ENCODE results near the gene ST3GAL2.
A peak's percentile ranks its signal among the peaks of the same experiment; 100 is the strongest.
"Not testable (repeated sequence)": the region's sequence is repeated elsewhere in the genome, so short reads cannot be mapped to it uniquely, and the experiment has no call there.

The ST3GAL2 gene

GRCh38 chr16:70454222-70455034 is 15.5 kb upstream of the ST3GAL2 start, which contains the start of gene FCSK:
TSS of gene FCSK (plus strand) at chr16:70454595. CDS start at chr16:70463191, 8,596 bp downstream.
- peak; percentile 12 for TF ChIP-seq CTCF (IDR thresholded peaks at IDR 0.05; ENCODE audit: low read depth, low read length, missing control alignments)
- DNase-seq (ENCODE audit: low read depth): no peak
- peak within 1 kb of the TSS; percentile 83 for H3K4me3 ChIP-seq (ENCODE audit: low read depth, low read length)

GRCh38 chr16:70453892-70454221 is 15.0 kb upstream of the ST3GAL2 start:
- peak overlapping the region; percentile 83 for H3K4me3 ChIP-seq (ENCODE audit: low read depth, low read length)
- no peak for TF ChIP-seq CTCF (IDR thresholded peaks at IDR 0.05; ENCODE audit: low read depth, low read length, missing control alignments)
- no peak for DNase-seq (ENCODE audit: low read depth)

- DNase-seq (ENCODE audit: low read depth): no peak
- no peak for TF ChIP-seq CTCF (IDR thresholded peaks at IDR 0.05; ENCODE audit: low read depth, low read length, missing control alignments)
- peak overlapping the region; percentile 83 for H3K4me3 ChIP-seq (ENCODE audit: low read depth, low read length)
Measured at GRCh38 chr16:70453117-70453891, 14.4 kb upstream of the ST3GAL2 start.

GRCh38 chr16:70451004-70451340 is 12.1 kb upstream of the ST3GAL2 start:
- not testable (repeated sequence) for H3K4me3 ChIP-seq (ENCODE audit: low read depth, low read length); DNase-seq (ENCODE audit: low read depth)

GRCh38 chr16:70450142-70451003 is 11.5 kb upstream of the ST3GAL2 start:
- not testable (repeated sequence) for H3K4me3 ChIP-seq (ENCODE audit: low read depth, low read length); DNase-seq (ENCODE audit: low read depth)

- TF ChIP-seq CTCF (IDR thresholded peaks at IDR 0.05; ENCODE audit: low read depth, low read length, missing control alignments): no peak
- no peak overlapping the region for H3K4me3 ChIP-seq (ENCODE audit: low read depth, low read length)
- no peak for DNase-seq (ENCODE audit: low read depth)
Measured at GRCh38 chr16:70448075-70448474, 9.2 kb upstream of the ST3GAL2 start.

GRCh38 chr16:70444249-70445063 is 5.6 kb upstream of the ST3GAL2 start:
- no peak overlapping the region for H3K4me3 ChIP-seq (ENCODE audit: low read depth, low read length)
- DNase-seq (ENCODE audit: low read depth): no peak
- no peak for TF ChIP-seq CTCF (IDR thresholded peaks at IDR 0.05; ENCODE audit: low read depth, low read length, missing control alignments)

Measured in GM12864 (cell line).